Measurements from ENCODE around the gene HEG1.

HEG1 gene

GRCh38 chr3:124981472-124981871, 74.3 kb downstream of the HEG1 start:
- TF ChIP-seq, protein P1, sequence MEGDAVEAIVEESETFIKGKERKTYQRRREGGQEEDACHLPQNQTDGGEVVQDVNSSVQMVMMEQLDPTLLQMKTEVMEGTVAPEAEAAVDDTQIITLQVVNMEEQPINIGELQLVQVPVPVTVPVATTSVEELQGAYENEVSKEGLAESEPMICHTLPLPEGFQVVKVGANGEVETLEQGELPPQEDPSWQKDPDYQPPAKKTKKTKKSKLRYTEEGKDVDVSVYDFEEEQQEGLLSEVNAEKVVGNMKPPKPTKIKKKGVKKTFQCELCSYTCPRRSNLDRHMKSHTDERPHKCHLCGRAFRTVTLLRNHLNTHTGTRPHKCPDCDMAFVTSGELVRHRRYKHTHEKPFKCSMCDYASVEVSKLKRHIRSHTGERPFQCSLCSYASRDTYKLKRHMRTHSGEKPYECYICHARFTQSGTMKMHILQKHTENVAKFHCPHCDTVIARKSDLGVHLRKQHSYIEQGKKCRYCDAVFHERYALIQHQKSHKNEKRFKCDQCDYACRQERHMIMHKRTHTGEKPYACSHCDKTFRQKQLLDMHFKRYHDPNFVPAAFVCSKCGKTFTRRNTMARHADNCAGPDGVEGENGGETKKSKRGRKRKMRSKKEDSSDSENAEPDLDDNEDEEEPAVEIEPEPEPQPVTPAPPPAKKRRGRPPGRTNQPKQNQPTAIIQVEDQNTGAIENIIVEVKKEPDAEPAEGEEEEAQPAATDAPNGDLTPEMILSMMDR (IDR thresholded peaks at IDR 0.05; ENCODE audit: insufficient read depth, missing control alignments), result no peak

GRCh38 chr3:124978627-124979026, 77.2 kb downstream of the HEG1 start:
- FAIRE-seq, result no peak

More at GRCh38 chr3:124981472-124981871, 74.3 kb downstream of the HEG1 start:
- FAIRE-seq (no peak), DNase-seq (ENCODE audit: insufficient read length, low spot score) (no peak)

DNA sequence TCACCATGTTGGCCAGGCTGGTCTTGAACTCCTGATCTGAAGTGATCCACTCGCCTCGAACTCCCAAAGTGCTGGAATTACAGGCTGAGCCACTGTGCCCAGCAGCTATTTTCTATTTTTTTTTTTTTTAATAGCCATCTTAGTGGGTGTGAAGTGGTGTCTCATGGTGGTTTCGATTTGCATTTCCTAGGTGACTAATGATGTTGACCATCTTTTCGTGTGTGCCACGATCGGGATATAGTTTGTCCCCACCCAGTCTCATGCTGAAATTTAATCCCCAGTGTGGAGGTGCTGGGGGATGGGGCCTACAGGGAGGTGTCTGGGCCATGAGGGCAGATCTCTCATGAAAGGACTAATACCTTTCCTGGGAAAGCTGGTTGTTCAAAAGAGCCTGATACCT, 79.4 kb downstream of the HEG1 start:
- TF ChIP-seq, protein P1 (IDR thresholded peaks at IDR 0.05; ENCODE audit: insufficient read depth, missing control alignments), result no peak
- no peak for DNase-seq (ENCODE audit: insufficient read length, low spot score)

More at GRCh38 chr3:124978627-124979026, 77.2 kb downstream of the HEG1 start:
- DNase-seq (ENCODE audit: insufficient read length, low spot score), result no peak
- TF ChIP-seq, protein P1 (IDR thresholded peaks at IDR 0.05; ENCODE audit: insufficient read depth, missing control alignments), result no peak

GRCh38 chr3:124974691-124975090, 81.1 kb downstream of the HEG1 start:
- FAIRE-seq, result no peak
- no peak for DNase-seq (ENCODE audit: insufficient read length, low spot score)
- TF ChIP-seq, protein P1 (IDR thresholded peaks at IDR 0.05; ENCODE audit: insufficient read depth, missing control alignments), result no peak

More for the DNA sequence above, 79.4 kb downstream of the HEG1 start:
- FAIRE-seq, result no peak

GRCh38 chr3:124973290-124973689, 82.5 kb downstream of the HEG1 start:
- TF ChIP-seq, protein P1 (IDR thresholded peaks at IDR 0.05; ENCODE audit: insufficient read depth, missing control alignments), result no peak
- FAIRE-seq (no peak), DNase-seq (ENCODE audit: insufficient read length, low spot score) (no peak)

DNA sequence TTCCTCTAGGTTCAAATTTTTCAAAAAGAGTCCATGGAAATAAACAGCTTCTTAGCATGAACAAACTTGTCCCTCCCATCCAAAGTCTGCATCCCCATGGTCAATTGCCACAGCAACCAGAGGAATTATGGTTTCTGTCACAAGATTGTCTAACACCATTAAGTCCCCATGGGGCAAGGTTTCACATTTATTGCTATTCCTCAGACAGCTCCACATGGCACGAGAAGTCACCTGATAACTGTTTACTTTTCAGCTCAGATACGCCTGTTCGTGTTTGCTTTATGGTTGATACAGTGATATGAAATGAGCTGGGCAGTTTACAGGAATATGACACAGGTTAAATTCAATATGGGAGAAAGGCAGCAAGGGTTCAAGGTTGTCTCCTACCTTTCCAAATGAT, 83.3 kb downstream of the HEG1 start:
- TF ChIP-seq, protein P1 (IDR thresholded peaks at IDR 0.05; ENCODE audit: insufficient read depth, missing control alignments), result no peak
- no peak for FAIRE-seq
- DNase-seq (ENCODE audit: insufficient read length, low spot score), result no peak

DNA sequence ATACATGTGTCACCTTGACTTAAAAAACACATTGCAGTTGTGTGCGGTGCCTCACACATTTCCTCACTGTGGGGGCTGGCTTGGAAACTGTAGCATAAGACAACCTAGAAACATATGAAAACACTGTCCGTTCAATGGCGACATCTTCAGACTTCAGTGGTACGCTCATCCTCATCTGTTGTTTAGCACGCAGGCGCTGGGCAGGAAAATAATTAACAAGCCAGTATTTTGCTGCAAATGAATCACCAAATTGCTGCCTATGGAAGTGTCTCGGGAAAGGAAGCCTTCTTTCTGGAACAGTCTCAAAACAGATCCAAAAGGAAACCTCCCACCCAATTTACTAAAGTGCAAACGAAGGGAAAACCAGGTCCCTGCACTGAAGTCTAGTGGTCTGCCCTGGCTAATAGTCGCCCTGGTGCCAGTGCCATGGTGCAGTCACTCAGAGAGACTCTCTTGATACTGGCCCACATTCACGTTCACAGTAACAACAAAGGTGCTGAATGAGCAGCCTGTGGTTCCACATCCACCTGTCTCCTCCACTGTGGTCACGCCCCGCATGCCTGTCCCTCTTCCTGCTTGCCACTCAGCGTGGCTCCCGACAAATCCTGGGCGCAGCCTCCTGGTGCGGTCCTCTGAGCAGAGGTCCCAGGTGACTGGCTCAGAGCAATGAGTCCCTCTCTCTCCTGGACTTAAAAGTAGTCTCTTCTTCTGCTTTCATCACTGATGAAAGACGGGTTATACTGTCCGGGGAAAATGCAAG, 85.7 kb downstream of the HEG1 start:
- TF ChIP-seq, protein P1 (IDR thresholded peaks at IDR 0.05; ENCODE audit: insufficient read depth, missing control alignments), result no peak
- FAIRE-seq, result no peak
- no peak for DNase-seq (ENCODE audit: insufficient read length, low spot score)

All from D721Med (cell line).